Measurements from ENCODE around the gene DEGS2.

DNA sequence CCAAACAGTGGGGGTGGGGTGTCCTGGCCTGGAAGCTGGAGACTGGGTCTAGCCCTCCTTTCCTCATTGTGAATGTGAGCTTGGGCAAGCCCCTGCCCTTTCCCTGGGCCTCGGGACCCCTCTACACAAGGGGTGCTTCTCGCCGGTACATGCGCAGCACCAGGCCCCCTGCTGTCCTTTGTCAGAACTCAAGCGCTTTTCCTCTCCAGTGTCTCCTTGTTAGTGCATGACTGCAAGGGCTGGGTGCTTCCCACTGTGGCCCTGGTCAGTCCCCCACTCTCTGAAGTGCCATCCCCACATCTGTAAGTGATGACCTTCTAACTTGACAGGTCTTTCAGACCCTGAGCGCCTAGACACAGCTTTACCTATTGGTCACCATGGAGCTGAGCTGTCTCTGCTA is 44.2 kb downstream of the DEGS2 start:
- TF ChIP-seq EZH2 (IDR thresholded peaks at IDR 0.05; ENCODE audit: insufficient read depth, poor library complexity, severe bottlenecking) (no peak), EZH2phosphoT487 (IDR thresholded peaks at IDR 0.05; ENCODE audit: insufficient read depth, low read depth) (no peak)
